K562 (cell line): Measurements from ENCODE around the gene TBCCD1. TPM values are rescaled to one million over a fixed set of nuclear protein-coding genes. Genes with fewer than 3 reads are reported as not detected.
A peak's percentile ranks its signal among the peaks of the same experiment; 100 is the strongest.

Experiments used
- ARID2 ChIP-seq: fragments of 450-650 bp; IDR thresholded peaks from 2 replicates; pipeline ENCODE4 v1.6.1; 2017; ENCODE audit warnings: antibody characterized with exemption, mild to moderate bottlenecking
- BMI1 ChIP-seq: fragments of 150-350 bp; IDR thresholded peaks from 2 replicates; pipeline ENCODE4 v1.6.1; 2014; ENCODE audit warnings: low read length
- CREM ChIP-seq: IDR thresholded peaks from 2 replicates; pipeline ENCODE4 v1.6.1; 2014; ENCODE audit warnings: antibody characterized with exemption, low read depth
- GABPA ChIP-seq: fragments of 200-800 bp; sonication (Bioruptor generic); conservative IDR thresholded peaks from 2 replicates; pipeline ENCODE4 v1.6.1; 2016; ENCODE audit warnings: low read depth, missing genetic modification characterization, missing compliant biosample characterization
- HEY1 ChIP-seq: fragments of 250-450 bp; sonication (Bioruptor Pico); IDR thresholded peaks from 2 replicates; pipeline ENCODE4 v1.5.0; 2020; ENCODE audit warnings: mild to moderate bottlenecking, moderate library complexity, borderline replicate concordance
- HLTF ChIP-seq: fragments of 450-650 bp; IDR thresholded peaks from 2 replicates; pipeline ENCODE4 v1.6.1; 2016
- L3MBTL2 ChIP-seq: fragments of 450-650 bp; IDR thresholded peaks from 2 replicates; pipeline ENCODE4 v1.6.1; 2016; ENCODE audit warnings: mild to moderate bottlenecking, moderate library complexity
- LEF1 ChIP-seq: fragments of 450-650 bp; IDR thresholded peaks from 2 replicates; pipeline ENCODE4 v1.6.1; 2016; ENCODE audit warnings: mild to moderate bottlenecking
- NBN ChIP-seq: fragments of 450-650 bp; IDR thresholded peaks from 2 replicates; pipeline ENCODE4 v1.6.1; 2016; ENCODE audit warnings: low read depth, mild to moderate bottlenecking
- SNRNP70 ChIP-seq: fragments of 200-400 bp; formaldehyde crosslinking; optimal IDR thresholded peaks from 2 replicates; pipeline ENCODE3; 2017; ENCODE audit warnings: low read depth, low read length
- XRCC5 ChIP-seq: fragments of 200-400 bp; formaldehyde crosslinking; IDR thresholded peaks from 2 replicates; pipeline ENCODE4 v1.6.1; 2017; ENCODE audit warnings: low read depth, mild to moderate bottlenecking, low read length
- ZNF512 ChIP-seq: IDR thresholded peaks from 2 replicates; pipeline ENCODE4 v1.6.1; 2016; ENCODE audit warnings: missing genetic modification characterization, missing compliant biosample characterization
- polyA plus RNA-seq, 8 experiments: library from polyadenylated mRNA; depleted of rRNA in 4 of 8; stranded (reverse) in 5 of 8; unstranded in 3 of 8; fragments of >200 nt; fragmentation: Nextera tagmentation in 2 of 8; fragmentation: Illumina TruSeq in 1 of 8; extraction: Ambion mirVana in 2 of 8; extraction: Trizol in 1 of 8; gene quantifications; 2 replicates each; pipeline versions ENCODE4 v1.2.1 to v1.2.3, GENCODE V29; 2011 to 2014; ENCODE audit warnings: inconsistent platforms in 1 of 8, missing spikeins in 1 of 8
- total RNA-seq, 7 experiments: library from RNA; depleted of rRNA in 6 of 7; stranded (reverse); fragments of >200 nt in 6 of 7; fragmentation: Illumina TruSeq in 2 of 7; extraction: Trizol in 2 of 7; gene quantifications; 2 replicates each; pipeline versions ENCODE4 v1.2.1 to v1.2.3, GENCODE V29; 2011 to 2021; ENCODE audit warnings: low replicate concordance in 1 of 7
- TF ChIP-seq, protein P1 (sequence below), 3 experiments: IDR thresholded peaks in 2 of 3; conservative IDR thresholded peaks in 1 of 3; 2 replicates each; pipeline ENCODE4 v1.5.1; 2011 to 2012; ENCODE audit warnings: low read length in 3 of 3, mild to moderate bottlenecking in 3 of 3, control low read depth in 2 of 3, improper control_type of control experiment in 1 of 3, inconsistent platforms in 1 of 3, low read depth in 1 of 3, mixed read lengths in 1 of 3, moderate library complexity in 1 of 3; ENCODE audit not compliant: insufficient read depth in 2 of 3

TBCCD1 gene
- total and polyA plus RNA-seq, 9 of the 15 experiments (the other 6 are each of a cell fraction or from before 2014, with no cell fraction given): 17.7 to 31.1 (median 21.2) TPM

DNA sequence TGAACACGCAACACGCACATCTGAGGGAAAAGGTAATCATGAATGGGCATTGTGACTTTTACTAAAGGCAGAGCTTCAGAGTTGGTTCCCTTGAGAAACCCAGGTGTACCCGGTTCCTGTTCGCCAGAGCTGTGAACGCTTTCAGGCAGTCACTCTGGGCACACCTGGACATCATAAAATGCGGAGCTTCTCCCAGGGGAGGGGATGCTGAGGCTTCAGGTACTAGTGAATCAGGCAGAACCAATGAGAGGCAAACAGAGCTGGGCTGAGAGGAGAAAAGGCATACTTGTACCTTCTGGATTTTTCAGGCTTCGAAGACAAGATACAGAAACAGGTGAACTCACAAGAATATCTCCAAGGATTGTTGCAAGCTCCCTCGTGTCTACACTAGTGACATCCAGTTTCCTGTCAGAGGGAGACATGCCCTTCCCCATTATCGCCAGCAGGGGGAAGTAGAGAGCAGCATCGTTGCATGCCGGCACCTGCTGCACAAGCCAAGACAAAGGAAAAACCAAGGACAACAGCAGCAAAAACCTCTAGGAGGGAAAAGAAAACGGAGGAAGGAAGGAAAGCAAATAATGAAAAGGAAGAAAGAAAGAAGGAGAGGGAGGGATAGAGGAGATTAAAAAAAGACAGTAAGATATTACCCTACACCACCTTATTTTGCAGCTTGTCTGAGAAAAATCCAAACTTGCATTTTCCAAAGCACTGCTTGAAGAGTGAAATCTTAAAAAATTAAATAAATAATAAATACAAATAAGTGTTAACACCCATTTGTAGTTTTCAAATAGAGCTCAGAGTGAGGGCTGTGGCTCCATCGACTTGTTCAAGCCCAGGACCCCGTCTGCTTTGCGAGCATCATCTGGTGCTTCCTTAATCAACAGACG lies 47.7 kb upstream of the TBCCD1 start (continued):
- TF ChIP-seq HEY1 (CRISPR knock-in tag): no peak
- TF ChIP-seq ZNF512 (tag): peak; percentile 78
- TF ChIP-seq HLTF: peak; percentile 73; the same call in 1 of the 2 replicates
- peak; percentile 54; the same call in 1 of the 2 replicates for TF ChIP-seq CREM
- no peak for TF ChIP-seq SNRNP70
- peak; percentile 78 for TF ChIP-seq NBN
- 0 out of 2 replicates have a peak, but pooled peaks have one; percentile 56 for TF ChIP-seq XRCC5
- 0 out of 2 replicates have a peak, but pooled peaks have one; percentile 42 for TF ChIP-seq LEF1
- TF ChIP-seq ARID2: peak; percentile 92
- peak; percentile 34; the same call in 1 of the 2 replicates for TF ChIP-seq L3MBTL2
- no peak for TF ChIP-seq GABPA (tag)
- TF ChIP-seq, protein P1, sequence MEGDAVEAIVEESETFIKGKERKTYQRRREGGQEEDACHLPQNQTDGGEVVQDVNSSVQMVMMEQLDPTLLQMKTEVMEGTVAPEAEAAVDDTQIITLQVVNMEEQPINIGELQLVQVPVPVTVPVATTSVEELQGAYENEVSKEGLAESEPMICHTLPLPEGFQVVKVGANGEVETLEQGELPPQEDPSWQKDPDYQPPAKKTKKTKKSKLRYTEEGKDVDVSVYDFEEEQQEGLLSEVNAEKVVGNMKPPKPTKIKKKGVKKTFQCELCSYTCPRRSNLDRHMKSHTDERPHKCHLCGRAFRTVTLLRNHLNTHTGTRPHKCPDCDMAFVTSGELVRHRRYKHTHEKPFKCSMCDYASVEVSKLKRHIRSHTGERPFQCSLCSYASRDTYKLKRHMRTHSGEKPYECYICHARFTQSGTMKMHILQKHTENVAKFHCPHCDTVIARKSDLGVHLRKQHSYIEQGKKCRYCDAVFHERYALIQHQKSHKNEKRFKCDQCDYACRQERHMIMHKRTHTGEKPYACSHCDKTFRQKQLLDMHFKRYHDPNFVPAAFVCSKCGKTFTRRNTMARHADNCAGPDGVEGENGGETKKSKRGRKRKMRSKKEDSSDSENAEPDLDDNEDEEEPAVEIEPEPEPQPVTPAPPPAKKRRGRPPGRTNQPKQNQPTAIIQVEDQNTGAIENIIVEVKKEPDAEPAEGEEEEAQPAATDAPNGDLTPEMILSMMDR (IDR thresholded peaks at IDR 0.05 in 2 of 3, conservative IDR thresholded peaks at IDR 0.05 in 1 of 3; ENCODE audit: insufficient read depth in 2 of 3, low read depth in 1 of 3, low read length in 3 of 3): peak; percentile 88 to 93 (median 92)
- 0 out of 2 replicates have a peak, but pooled peaks have one; percentile 39 for TF ChIP-seq BMI1
